PC-3 (cell line): ENCODE data around the gene HOXC5. TPM values are rescaled to one million over a fixed set of nuclear protein-coding genes. Genes with fewer than 3 reads are reported as not detected.

ENCODE experiments used
- ATAC-seq: fragments of 200-7000 bp; cut with Tn5 transposase; 2 replicates; pipeline ENCODE4 v1.9.1; 2020; ENCODE audit warnings: mild to moderate bottlenecking, moderate library complexity
- BruUV-seq: library from RNA; stranded (reverse); fragments of 400-500 nt; replicated peaks from 2 replicates; lab custom pipeline; 2021; lab: Mats Ljungman, UMichigan
- CTCF ChIA-PET: fragments of 300-600 bp; sonication (Branson Sonifier 250); formaldehyde crosslinking; loops from one replicate; lab custom pipeline; 2022; ENCODE audit warnings: antibody characterized with exemption; lab: Charles Lee
- POLR2A ChIA-PET: fragments of 300-600 bp; sonication (Branson Sonifier 250); formaldehyde crosslinking; loops from one replicate; lab custom pipeline; 2022; ENCODE audit warnings: antibody characterized with exemption; ENCODE audit not compliant: unreplicated experiment; lab: Charles Lee
- DNase-seq: peaks from one replicate; pipeline ENCODE4 v3.0.0-alpha.2; 2015
- H2AFZ ChIP-seq: fragments of 300-600 bp; sonication (generic); 2 replicates; pipeline ENCODE4 v1.6.0; 2016; ENCODE audit warnings: antibody characterized with exemption, low read length
- H3F3A ChIP-seq: fragments of 300-600 bp; sonication (generic); one replicate; pipeline ENCODE4 v1.6.0; 2017; ENCODE audit warnings: antibody characterized with exemption, low read length, control low read depth, mild to moderate bottlenecking; ENCODE audit not compliant: unreplicated experiment
- H3K27ac ChIP-seq: fragments of 300-600 bp; sonication (generic); 2 replicates; pipeline ENCODE4 v1.5.1; 2016; ENCODE audit warnings: mild to moderate bottlenecking, low read length
- H3K27me3 ChIP-seq: fragments of 300-600 bp; sonication (generic); 2 replicates; pipeline ENCODE4 v1.6.1; 2016; ENCODE audit warnings: low read length, mixed read lengths
- H3K36me3 ChIP-seq: fragments of 300-600 bp; sonication (generic); 2 replicates; pipeline ENCODE4 v1.6.1; 2016; ENCODE audit warnings: low read depth, mixed run types, low read length, mixed read lengths
- H3K4me1 ChIP-seq: fragments of 300-600 bp; sonication (generic); 2 replicates; pipeline ENCODE4 v1.5.1; 2016; ENCODE audit warnings: low read length; ENCODE audit not compliant: insufficient read depth
- H3K4me2 ChIP-seq: fragments of 300-600 bp; sonication (generic); 2 replicates; pipeline ENCODE4 v1.6.0; 2016; ENCODE audit warnings: low read length
- H3K4me3 ChIP-seq: fragments of 300-600 bp; sonication (generic); 2 replicates; pipeline ENCODE4 v1.5.1; 2016; ENCODE audit warnings: mild to moderate bottlenecking, low read length, mixed read lengths
- H3K79me2 ChIP-seq: fragments of 300-600 bp; sonication (generic); 2 replicates; pipeline ENCODE4 v1.6.1; 2017; ENCODE audit warnings: low read length, mixed read lengths
- H3K9ac ChIP-seq: fragments of 300-600 bp; sonication (generic); 2 replicates; pipeline ENCODE4 v1.6.0; 2016; ENCODE audit warnings: mild to moderate bottlenecking, low read length
- H3K9me2 ChIP-seq: fragments of 300-600 bp; sonication (generic); replicated peaks from 2 replicates; pipeline ENCODE4 v1.6.1; 2016; ENCODE audit warnings: mixed run types, low read length, mixed read lengths
- H3K9me3 ChIP-seq: fragments of 300-600 bp; sonication (generic); 2 replicates; pipeline ENCODE4 v1.6.1; 2016; ENCODE audit warnings: low read length, mixed read lengths
- H4K20me1 ChIP-seq: fragments of 300-600 bp; sonication (generic); 2 replicates; pipeline ENCODE4 v1.6.1; 2016; ENCODE audit warnings: low read length, mixed read lengths
- EZH2 ChIP-seq: fragments of 300-600 bp; sonication (generic); IDR thresholded peaks from one replicate; pipeline ENCODE4 v1.6.1; 2017; ENCODE audit warnings: antibody characterized with exemption, mild to moderate bottlenecking, low read length; ENCODE audit not compliant: unreplicated experiment
- EZH2phosphoT487 ChIP-seq: fragments of 300-600 bp; sonication (generic); IDR thresholded peaks from 2 replicates; pipeline ENCODE4 v1.6.1; 2018; ENCODE audit warnings: mild to moderate bottlenecking, antibody characterized with exemption, low read length, borderline replicate concordance
- intact Hi-C: fragments of 100-400 bp; cut with micrococcal nuclease; formaldehyde crosslinking; loops from 2 replicates; pipeline ENCODE4 v1.9.0; 2023
- total RNA-seq: library from RNA; depleted of rRNA; stranded (reverse); fragments of >200 nt; gene quantifications from 2 replicates; pipeline ENCODE4 v1.2.3, GENCODE V29; 2014
- TF ChIP-seq, protein P1 (sequence below): fragments of 300-600 bp; sonication (generic); conservative IDR thresholded peaks from 2 replicates; pipeline ENCODE4 v1.5.1; 2017; ENCODE audit warnings: antibody characterized with exemption, low read depth, mild to moderate bottlenecking, low read length

The HOXC5 gene
- total RNA-seq, 1 experiment from 2014 or later, result 0.26 TPM

- no peaks in the 10 kb centered on the region for H3K27me3 ChIP-seq
- POLR2A ChIA-PET, result no interaction called here
- no peak overlapping the region for H3K27ac ChIP-seq
- no peak for DNase-seq
- no peaks in the 10 kb centered on the region for H3K36me3 ChIP-seq
- H3K4me2 ChIP-seq, result no peak overlapping the region
- H3K9me3 ChIP-seq, result no peaks in the 10 kb centered on the region
- H3K79me2 ChIP-seq, result no peaks in the 10 kb centered on the region
- no peak overlapping the region for H3K9ac ChIP-seq
- no TSS peak for BruUV-seq
- no peaks in the 10 kb centered on the region for H3K9me2 ChIP-seq
- no peaks in the 10 kb centered on the region for H3K4me1 ChIP-seq
- no peak overlapping the region for H2AFZ ChIP-seq
- TF ChIP-seq EZH2phosphoT487 (no peak), EZH2 (no peak)
- TF ChIP-seq, protein P1, sequence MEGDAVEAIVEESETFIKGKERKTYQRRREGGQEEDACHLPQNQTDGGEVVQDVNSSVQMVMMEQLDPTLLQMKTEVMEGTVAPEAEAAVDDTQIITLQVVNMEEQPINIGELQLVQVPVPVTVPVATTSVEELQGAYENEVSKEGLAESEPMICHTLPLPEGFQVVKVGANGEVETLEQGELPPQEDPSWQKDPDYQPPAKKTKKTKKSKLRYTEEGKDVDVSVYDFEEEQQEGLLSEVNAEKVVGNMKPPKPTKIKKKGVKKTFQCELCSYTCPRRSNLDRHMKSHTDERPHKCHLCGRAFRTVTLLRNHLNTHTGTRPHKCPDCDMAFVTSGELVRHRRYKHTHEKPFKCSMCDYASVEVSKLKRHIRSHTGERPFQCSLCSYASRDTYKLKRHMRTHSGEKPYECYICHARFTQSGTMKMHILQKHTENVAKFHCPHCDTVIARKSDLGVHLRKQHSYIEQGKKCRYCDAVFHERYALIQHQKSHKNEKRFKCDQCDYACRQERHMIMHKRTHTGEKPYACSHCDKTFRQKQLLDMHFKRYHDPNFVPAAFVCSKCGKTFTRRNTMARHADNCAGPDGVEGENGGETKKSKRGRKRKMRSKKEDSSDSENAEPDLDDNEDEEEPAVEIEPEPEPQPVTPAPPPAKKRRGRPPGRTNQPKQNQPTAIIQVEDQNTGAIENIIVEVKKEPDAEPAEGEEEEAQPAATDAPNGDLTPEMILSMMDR, result no peak
- H3F3A ChIP-seq, result no peaks in the 10 kb centered on the region
- ATAC-seq, result no peak
- CTCF ChIA-PET, result no interaction called here
- H3K4me3 ChIP-seq, result no peak overlapping the region
- intact Hi-C loops, result no loop called here
- H4K20me1 ChIP-seq, result no peaks in the 10 kb centered on the region
Measured at GRCh38 chr12:54060975-54061778, 28.3 kb downstream of the HOXC5 start.

DNA sequence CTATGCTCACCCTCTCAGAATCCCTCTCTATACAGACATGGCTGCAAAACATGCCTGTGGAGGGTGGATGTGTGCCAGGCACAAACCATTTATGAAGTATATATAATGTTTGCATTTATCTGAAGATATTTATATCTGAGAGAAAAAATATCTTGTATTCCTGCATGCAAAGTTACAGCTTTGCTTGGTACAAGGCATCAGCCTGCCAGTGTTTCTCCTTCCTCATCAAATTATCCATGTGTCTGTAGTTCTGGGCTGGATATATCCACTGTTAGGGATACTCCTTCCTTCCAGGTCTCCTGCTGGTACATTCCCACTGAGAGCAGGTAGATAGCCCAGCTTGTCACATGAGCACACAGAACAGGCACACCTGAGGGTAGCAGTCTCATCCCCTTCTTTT, 32.8 kb downstream of the HOXC5 start:
- Histone ChIP-seq H4K20me1 (no peaks in the 10 kb centered on the region), H3K27me3 (no peaks in the 10 kb centered on the region), H3K4me1 (peaks cover 15% of the 10 kb centered on the region), H3K4me2 (no peak overlapping the region), H3K27ac (no peak overlapping the region), H2AFZ (no peak overlapping the region), H3K9ac (no peak overlapping the region), H3K79me2 (no peaks in the 10 kb centered on the region), H3K9me2 (no peaks in the 10 kb centered on the region), H3K36me3 (no peaks in the 10 kb centered on the region), H3F3A (no peaks in the 10 kb centered on the region), H3K9me3 (no peaks in the 10 kb centered on the region), H3K4me3 (no peak overlapping the region)
- ChIA-PET CTCF (no interaction called here), POLR2A (no interaction called here)
- DNase-seq (no peak), ATAC-seq (no peak)
- intact Hi-C loops, result no loop called here
- TF ChIP-seq EZH2phosphoT487 (no peak), EZH2 (no peak)
- TF ChIP-seq, protein P1, result no peak
- BruUV-seq, result no TSS peak

GRCh38 chr12:54066408-54066807, 33.6 kb downstream of the HOXC5 start:
- DNase-seq, result no peak
- Histone ChIP-seq H3K4me1 (peaks cover 15% of the 10 kb centered on the region), H4K20me1 (no peaks in the 10 kb centered on the region), H3K9ac (no peak overlapping the region), H3K79me2 (no peaks in the 10 kb centered on the region), H3K9me3 (no peaks in the 10 kb centered on the region), H3K27me3 (no peaks in the 10 kb centered on the region), H3K27ac (no peak overlapping the region), H3K4me3 (no peak overlapping the region), H3K36me3 (no peaks in the 10 kb centered on the region), H3F3A (no peaks in the 10 kb centered on the region), H2AFZ (no peak overlapping the region), H3K4me2 (no peak overlapping the region), H3K9me2 (no peaks in the 10 kb centered on the region)
- ChIA-PET CTCF (no interaction called here), POLR2A (interaction anchor here (0.6 kb wide), 1 partner anchor 88 kb away, joined by 3 read pairs; no protein-coding TSS in a partner anchor)
- ATAC-seq, result no peak
- intact Hi-C loops, result no loop called here
- no TSS peak for BruUV-seq
- TF ChIP-seq EZH2phosphoT487 (no peak), EZH2 (no peak)
- TF ChIP-seq, protein P1, result no peak
